ENCODE results near the gene HMBS.

- TF ChIP-seq CTCF (IDR thresholded peaks at IDR 0.05) (no peak), POLR2A (IDR thresholded peaks at IDR 0.05) (no peak)
Observed at GRCh38 chr11:119126675-119127268, 42.1 kb downstream of the HMBS start.
